ENCODE results near the gene GRK7. TPM values are rescaled to one million over a fixed set of nuclear protein-coding genes. Genes with fewer than 3 reads are reported as not detected.

Gene GRK7
- total and polyA plus RNA-seq, 2 donors (not counting 1 experiment from before 2014, with no cell fraction given) = 0.12 TPM; not detected in 1

DNA sequence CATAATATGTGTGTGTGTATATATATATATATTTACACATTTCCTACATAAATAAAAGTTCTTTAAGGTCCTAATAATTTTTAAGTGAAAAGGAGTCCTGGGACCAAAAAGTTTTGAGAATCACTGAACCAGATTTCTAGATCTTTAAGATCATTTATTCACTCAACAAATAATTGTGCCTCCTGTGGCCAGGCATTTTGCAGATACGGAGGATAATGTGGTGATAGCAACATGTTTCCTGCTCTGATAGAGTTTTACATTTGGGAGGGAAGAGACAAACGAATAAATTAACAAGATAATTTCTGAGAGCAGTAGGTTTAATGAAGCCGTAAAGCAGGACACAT is 25.6 kb upstream of the GRK7 start:
- peaks cover 23 to 30% of the 10 kb centered on the region in 2 donors for H3K4me1 ChIP-seq (ENCODE audit: control insufficient read depth in 2 of 2, insufficient read depth in 2 of 2, low read length in 2 of 2)
- TF ChIP-seq EZH2 (IDR thresholded peaks at IDR 0.05; ENCODE audit: borderline replicate concordance, insufficient read depth, low read depth, low read length, poor library complexity, severe bottlenecking) = no peak
- TF ChIP-seq, protein P1, sequence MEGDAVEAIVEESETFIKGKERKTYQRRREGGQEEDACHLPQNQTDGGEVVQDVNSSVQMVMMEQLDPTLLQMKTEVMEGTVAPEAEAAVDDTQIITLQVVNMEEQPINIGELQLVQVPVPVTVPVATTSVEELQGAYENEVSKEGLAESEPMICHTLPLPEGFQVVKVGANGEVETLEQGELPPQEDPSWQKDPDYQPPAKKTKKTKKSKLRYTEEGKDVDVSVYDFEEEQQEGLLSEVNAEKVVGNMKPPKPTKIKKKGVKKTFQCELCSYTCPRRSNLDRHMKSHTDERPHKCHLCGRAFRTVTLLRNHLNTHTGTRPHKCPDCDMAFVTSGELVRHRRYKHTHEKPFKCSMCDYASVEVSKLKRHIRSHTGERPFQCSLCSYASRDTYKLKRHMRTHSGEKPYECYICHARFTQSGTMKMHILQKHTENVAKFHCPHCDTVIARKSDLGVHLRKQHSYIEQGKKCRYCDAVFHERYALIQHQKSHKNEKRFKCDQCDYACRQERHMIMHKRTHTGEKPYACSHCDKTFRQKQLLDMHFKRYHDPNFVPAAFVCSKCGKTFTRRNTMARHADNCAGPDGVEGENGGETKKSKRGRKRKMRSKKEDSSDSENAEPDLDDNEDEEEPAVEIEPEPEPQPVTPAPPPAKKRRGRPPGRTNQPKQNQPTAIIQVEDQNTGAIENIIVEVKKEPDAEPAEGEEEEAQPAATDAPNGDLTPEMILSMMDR (IDR thresholded peaks at IDR 0.05) = no peak
- peak overlapping the region; percentile 26 to 64 (median 48) for H3K4me3 ChIP-seq (ENCODE audit: control extremely low read depth in 1 of 5, extremely low read depth in 1 of 5, insufficient read depth in 1 of 5, low read depth in 2 of 5, low read length in 4 of 5)

More for the DNA sequence above, 25.6 kb upstream of the GRK7 start:
- Histone ChIP-seq H3K36me3 (replicated peaks in 1 of 2; ENCODE audit: control extremely low read depth in 1 of 2, control insufficient read depth in 1 of 2, extremely low read depth in 1 of 2, insufficient read depth in 2 of 2, low read length in 1 of 2) (peaks cover 0 to 3% of the 10 kb centered on the region in 2 experiments), H4K20me1 (ENCODE audit: control insufficient read depth, insufficient read depth, low read length, poor library complexity, severe bottlenecking) (peaks cover 18% of the 10 kb centered on the region), H3K4me2 (replicated peaks; ENCODE audit: low read depth, low read length, poor library complexity, severe bottlenecking) (peak overlapping the region; percentile 76), H3K9me3 (ENCODE audit: control extremely low read depth in 1 of 3, control insufficient read depth in 2 of 3, insufficient read depth in 1 of 3, low read length in 2 of 3) (no peaks in the 10 kb centered on the region), H2AFZ (ENCODE audit: insufficient read depth, low read depth, low read length, poor library complexity, severe bottlenecking) (peak overlapping the region; percentile 76), H3K27ac (ENCODE audit: low read length in 2 of 2) (peak overlapping the region; percentile 59 to 66), H3K79me2 (ENCODE audit: control insufficient read depth, insufficient read depth, low read length) (peaks cover 45% of the 10 kb centered on the region), H3K9ac (ENCODE audit: low read length) (peak overlapping the region; percentile 53), H3K27me3 (replicated peaks in 1 of 4; ENCODE audit: control extremely low read depth in 1 of 4, control insufficient read depth in 3 of 4, insufficient read depth in 4 of 4, low read length in 3 of 4) (no peaks in the 10 kb centered on the region)
- peak overlapping the region; percentile 90 for H3K4me3 Mint-ChIP-seq
- intact Hi-C loops (cut with micrococcal nuclease) = loop anchor here (1.0 to 5.0 kb wide), 15 partner anchors 59 to 1265 kb away; partner anchors contain the start of genes ATP1B3, ATR, PXYLP1 and RASA2
- ChIA-PET CTCF (interaction anchor here (0.6 to 3.6 kb wide), 6 partner anchors 10 to 177 kb away, joined by 4 to 24 read pairs (median 5); no protein-coding TSS in a partner anchor), POLR2A (interaction anchor here (1.7 kb wide), 1 partner anchor 138 kb away, joined by 11 read pairs; the partner anchor contains the start of gene ATP1B3)
- WGBS (ENCODE audit: insufficient coverage) = 0% methylated on average over 1 of the region's 3 CpGs
- ATAC-seq (ENCODE audit: low read depth) = no peak
- H3K27ac Mint-ChIP-seq = peak overlapping the region; percentile 97
- H3K4me1 Mint-ChIP-seq = peaks cover 40% of the 10 kb centered on the region
- H3K27me3 Mint-ChIP-seq = no peaks in the 10 kb centered on the region
- no peak for DNase-seq
- no peaks in the 10 kb centered on the region for H3K9me3 Mint-ChIP-seq (ENCODE audit: insufficient read depth)

Data from B cell (primary cell).